HG03060 (cell line): ENCODE results near the gene CLSTN1.
"Not testable (repeated sequence)": the region's sequence is repeated elsewhere in the genome, so short reads cannot be mapped to it uniquely, and the experiment has no call there.

Experiments
- ATAC-seq: cut with Tn5 transposase; IDR thresholded peaks from one replicate; pipeline ENCODE4 v1.9.1; 2021; ENCODE audit warnings: low read depth, moderate number of reproducible peaks; ENCODE audit not compliant: unreplicated experiment

The CLSTN1 gene

DNA sequence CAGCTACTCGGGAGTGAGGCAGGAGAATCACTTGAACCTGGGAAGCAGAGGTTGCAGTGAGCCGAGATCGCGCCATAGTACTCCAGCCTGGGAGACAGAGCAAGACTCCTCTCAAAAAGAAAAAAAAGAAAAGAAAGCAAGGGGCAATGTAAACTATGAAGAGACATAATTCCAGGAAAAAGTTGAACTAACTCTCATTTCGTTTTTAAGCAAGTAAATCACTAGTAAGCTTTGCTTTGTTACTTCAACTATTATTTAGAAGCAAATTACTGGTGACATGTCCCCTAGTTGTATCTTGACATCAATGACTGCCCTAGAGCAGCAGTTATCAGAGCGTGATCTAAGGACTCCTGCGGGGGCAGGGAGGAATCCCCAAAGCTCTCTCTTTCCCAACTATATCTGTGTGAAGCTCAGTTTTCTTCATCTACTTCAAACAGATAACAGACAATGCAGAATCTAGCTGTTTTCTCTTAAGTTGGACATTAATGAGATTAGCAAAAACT lies 18.7 kb downstream of the CLSTN1 start:
- no peak for ATAC-seq

DNA sequence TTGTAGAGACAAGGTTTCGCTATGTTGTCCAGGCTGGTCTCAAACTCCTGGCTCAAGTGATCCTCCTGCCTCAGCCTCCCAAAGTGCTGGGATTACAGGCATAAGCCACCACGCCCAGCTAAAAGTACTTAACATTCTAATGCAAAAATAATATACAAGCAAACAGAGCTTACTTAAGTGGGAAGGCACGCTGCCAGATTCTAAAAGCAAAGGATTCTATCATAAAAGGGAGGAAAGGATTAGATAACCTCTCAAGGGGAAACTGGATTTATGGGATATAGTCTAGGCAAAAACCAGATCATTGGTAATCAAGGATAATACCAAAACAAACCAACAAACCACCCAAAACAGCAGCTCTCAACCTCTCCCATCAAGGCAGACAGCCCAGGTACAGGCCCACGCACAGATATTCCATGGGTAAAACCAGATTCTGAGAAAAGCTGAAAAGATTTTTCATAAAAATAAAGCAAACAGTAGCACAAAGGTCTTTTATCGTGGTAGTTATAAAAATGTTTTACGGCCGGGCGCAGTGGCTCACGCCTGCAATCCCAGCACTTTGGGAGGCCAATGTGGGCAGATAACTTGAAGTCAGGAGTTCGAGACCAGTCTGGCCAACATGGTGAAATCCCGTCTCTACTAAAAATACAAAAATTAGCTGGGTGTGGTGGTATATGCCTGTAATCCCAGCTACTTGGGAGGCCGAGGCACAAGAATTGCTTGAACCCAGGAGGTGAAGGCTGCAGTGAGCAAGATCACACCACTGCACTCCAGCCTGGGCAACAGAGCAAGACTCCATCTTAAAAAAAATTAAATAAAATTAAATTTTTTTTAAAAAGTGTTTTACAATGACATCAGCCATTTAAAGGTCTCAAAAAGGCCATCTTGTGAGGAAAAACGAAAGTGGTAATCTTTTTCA lies 20.5 kb downstream of the CLSTN1 start:
- ATAC-seq = not testable (repeated sequence)

DNA sequence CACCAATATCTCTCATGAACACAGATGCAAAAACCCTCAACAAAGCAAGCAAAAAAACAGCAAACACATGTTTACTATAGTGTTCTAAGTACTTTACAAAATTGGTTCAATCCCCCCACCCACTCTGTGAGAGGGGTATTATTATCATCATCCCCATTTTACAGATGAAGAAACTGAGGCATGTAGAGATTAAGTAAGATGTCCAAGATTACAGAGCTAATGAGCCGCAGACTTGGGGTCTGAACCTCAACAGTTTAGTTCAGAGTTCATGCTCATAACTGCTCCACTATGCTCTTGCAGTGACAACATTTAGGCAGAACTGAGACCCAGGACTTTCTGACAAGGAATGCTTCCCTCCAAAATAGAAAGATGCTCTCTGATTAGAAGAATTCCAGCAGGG lies 21.9 kb downstream of the CLSTN1 start:
- no peak for ATAC-seq

DNA sequence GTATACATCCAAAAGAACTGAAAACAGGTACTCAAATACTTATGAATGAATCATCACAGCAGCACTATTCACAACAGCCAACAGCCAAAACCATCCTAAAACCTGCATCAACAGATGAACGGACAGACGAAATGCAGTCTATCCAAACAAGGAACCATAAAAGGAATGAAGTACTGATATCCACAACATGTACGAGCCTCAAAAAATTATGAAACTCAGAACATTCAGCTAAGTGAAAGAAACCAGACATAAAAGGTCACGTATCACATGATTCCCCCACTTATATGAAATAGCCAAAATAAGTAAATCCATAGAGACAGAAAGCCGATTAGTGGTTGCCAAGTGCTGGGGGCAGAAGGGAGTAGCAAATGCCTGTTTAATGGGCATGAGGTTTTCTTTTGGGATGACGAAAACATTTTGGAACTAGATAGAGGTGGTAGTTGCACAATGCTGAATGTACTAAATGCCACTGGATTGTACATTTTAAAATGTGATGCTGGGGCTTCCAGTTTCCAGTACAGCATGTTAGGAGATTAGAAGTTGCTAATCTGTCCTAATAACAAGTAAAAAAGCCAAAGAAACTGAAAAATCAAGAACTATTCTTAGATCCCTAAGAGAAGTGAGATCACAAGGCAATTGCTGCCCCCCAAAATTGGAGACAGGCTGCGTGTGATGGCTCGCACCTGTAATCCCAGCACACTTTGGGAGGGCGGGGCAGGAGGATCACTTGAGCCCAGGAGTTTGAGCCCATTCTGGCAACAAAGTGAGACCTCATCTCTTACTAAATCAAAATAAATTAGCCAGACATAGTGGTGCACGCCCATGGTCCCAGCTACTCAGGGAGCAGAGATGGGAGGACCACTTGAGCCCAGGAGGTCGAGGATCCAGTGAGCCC lies 25.3 kb downstream of the CLSTN1 start:
- no peak for ATAC-seq

DNA sequence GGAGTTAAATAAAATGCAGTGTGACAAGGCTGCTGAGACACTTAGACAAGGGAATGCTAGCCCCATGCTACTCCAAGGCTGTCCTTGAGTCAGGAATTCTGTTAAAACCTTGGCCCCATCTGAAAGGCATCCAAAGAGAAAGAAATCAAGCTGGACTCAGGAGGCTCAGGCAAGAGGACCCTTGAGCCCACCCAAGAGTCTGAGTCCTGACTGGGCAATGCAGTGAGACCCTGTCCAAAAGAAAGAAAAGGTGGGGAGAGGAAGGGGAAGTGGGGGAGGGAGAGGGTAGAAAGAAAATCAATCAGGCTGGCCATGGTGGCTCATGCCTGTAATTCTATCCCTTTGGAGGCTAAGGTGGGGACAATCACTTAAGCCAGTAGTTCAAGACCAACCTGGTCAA lies 26.7 kb downstream of the CLSTN1 start:
- ATAC-seq = no peak

DNA sequence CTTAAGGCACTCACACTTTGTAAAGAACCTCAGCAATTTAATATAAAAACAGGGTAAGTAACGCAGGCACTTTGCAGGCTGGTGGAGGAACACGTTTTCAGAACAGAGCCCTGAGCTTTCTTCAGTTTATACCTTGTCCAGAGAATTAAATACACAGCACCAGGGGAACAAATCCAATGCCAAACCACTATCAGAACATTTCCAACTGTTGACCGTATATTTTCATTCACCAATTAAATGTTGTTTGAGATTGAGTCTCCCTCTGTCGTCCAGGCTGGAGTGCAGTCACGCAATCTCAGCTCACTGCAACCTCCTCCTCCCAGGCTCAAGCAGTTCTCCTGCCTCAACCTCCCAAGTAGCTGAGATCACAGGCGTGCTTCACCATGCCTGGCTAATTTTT lies 29.7 kb downstream of the CLSTN1 start:
- no peak for ATAC-seq

DNA sequence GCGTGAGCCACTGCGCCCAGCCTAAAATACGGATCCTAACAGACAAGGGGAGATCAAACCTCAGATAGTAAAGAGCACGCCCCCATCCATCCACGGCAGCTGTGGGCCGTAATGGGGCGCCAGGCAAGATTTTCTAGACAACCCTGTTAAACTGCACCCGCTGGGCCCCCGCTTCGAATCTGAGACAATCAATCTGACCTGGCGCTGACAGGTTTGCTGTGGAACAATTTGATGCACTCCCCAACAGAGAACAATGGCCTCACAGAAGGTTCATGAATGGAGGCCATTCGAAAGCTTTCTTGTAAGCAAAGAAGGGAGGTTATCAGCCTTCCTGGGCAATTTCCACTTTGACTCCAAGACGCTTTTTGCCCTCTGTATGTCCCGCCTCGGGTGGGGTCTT lies 30.5 kb downstream of the CLSTN1 start:
- no peak for ATAC-seq

DNA sequence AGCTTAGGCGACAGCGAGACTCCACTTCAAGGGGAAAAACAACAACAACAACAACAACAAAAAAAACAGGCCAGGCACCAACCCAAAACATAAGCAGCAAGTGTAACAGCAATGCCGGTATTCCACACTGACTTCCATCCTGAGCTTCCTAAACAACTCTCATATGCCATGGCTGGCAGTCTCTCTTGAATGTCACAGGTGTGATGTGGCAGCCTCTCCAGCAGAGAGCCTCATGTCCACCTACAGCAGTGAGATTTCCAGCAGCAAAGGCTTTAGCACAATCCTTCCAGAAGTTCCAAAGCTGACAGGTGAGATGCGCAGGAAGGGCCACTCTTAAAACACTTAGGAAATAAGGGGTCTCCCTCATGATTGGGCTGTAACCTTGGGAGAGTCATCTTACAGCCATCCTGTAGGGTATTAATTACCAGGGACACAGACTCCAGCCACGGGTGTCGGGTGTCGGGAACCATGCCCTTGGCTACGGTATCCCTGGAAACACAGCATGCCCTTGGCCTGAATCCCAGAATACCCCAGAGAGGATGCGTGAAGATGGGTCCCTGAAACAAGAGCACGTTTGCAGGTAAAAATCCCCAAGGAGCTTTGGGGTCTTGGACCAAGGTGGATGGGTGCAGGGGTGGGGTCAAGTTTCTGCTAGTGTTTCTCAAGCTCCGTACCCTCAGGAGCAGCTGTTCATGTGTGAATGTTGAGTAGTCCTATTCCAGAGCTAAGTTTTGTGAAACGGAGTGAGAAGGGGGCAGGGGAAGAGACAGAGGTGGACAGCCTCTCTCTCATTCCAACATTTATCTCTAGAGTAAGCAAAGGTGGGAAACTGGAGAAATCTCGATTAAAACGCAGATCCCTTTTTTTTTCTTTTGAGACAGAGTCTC lies 31.4 kb downstream of the CLSTN1 start:
- no peak for ATAC-seq

DNA sequence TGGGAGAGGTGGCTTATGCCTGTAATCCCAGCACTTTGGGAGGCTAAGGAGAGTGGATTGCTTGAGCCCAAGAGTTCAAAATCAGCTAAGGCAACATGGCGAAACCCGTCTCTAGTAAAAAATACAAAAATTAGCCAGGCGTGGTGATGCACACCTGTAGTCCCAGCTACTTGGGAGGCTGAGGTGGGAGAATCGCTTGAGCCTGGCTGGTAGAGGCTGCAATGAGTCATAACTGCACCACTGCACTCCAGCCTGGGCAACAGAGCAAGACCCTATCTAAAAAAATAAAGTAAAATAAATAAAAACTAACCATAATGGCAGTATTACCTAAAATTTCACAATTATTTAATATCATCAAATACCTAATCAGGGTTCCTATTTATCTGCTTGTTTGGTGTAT lies 34.1 kb downstream of the CLSTN1 start:
- not testable (repeated sequence) for ATAC-seq

DNA sequence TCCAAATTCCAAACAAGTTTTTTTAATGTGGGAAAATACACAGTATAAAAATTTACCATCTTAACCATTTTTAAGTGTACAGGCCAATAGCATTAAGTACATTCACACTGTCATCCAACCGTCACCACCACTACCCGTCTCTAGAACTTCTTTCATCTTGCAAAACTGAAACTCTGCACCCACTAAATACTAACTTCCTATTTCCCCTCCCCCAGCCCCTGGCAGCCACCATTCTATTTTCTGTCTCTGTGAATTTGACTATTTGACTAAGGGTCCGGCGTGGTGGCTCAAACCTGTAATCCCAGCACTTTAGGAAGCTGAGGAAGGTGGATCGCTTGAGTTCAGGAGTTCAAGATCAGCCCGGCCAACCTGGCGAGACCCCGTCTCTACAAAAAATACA lies 36.1 kb downstream of the CLSTN1 start:
- peak; percentile 42 for ATAC-seq

DNA sequence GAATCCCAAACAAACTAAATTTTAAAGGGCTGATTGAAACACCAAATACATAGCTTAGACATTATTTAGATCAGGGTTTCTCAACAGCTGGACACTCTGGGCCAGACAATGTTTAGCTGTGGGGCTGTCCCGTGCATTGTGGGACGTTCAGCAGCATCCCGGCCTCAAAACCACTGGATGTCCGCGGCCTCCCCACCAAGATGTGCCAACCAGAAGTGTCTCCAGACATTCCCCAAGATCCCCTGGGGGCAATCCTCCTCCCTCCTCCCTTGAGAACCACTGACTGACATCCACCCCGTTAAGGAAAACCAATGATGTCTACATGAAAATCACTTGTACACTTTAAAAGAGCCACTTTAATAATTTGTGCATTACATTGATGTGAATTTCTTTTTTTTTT lies 38.4 kb downstream of the CLSTN1 start:
- no peak for ATAC-seq

DNA sequence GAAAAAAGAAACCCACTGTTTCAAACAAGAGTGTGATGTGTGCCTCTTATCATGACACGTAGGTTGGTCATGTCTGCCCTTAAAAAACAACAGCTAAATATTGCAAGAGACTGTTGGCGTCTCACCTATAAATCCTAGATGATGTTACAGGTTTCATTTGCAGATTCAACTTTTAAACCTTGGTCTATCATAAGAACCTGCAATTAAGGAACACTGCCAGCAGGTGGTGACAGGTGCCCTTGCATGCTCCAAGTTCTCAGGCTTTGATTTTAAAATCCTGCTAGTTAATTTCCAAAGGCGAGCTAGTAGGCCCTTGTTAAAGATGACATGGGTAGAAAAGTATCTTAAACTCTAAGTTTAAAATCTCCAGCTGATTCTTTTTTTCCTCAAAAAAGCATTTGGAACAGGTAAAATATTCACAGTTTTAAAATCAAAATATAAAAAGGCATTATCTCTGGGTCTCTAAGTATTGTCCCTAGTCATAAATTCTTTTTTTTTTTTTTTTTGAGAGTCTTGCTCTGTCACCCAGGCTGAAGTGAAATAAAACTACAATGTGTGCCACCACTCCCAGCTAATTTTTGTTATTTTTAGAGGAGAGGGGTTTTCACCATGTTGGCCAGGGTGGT lies 39.1 kb downstream of the CLSTN1 start:
- no peak for ATAC-seq

DNA sequence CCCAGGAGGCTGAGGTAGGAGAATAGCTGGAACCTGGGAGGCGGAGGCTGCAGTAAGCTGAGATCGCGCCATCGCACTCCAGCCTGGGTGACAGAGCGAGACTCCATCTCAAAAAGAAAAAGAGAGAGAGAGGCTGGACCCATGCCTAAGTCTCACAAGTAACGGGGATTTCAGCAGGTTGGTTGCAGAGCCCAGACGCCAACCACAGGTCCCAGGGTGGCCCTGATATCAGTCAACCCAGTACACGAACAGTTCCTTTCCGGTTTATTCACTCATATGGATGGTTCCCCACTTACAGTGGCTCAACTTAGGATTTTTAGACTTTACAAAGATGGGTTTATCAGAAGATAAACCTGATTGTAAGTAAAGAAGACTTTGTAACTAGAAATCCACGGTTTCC lies 40.9 kb downstream of the CLSTN1 start:
- ATAC-seq = no peak

DNA sequence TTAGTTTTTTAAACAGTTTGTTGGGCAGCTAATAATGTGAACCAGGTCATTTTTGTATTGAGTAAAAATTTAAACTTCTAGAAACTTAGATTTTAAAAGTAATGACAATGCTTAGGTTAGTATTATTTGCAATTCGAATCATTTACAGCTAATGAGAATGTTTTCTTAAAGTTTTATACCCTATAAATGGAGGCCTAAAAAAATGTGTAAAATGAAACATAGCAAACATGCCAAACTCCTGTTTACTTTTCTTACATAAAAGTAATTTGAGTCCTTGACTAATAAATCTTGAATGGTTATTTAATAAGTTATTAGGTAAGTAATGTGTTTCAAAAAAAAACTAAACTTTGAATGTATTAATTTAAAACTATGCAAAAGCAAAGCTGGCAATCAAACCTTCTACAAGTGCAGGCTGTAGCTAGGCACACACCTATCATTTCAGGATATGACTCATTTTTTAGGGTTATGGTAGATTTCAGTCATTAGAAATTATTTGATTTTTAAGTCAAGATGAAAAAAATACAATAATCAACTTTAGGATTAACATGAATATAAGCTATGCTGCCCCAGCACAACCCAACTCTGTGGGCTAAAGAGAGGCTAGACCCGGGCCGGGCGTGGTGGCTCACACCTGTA lies 41.5 kb downstream of the CLSTN1 start:
- no peak for ATAC-seq

DNA sequence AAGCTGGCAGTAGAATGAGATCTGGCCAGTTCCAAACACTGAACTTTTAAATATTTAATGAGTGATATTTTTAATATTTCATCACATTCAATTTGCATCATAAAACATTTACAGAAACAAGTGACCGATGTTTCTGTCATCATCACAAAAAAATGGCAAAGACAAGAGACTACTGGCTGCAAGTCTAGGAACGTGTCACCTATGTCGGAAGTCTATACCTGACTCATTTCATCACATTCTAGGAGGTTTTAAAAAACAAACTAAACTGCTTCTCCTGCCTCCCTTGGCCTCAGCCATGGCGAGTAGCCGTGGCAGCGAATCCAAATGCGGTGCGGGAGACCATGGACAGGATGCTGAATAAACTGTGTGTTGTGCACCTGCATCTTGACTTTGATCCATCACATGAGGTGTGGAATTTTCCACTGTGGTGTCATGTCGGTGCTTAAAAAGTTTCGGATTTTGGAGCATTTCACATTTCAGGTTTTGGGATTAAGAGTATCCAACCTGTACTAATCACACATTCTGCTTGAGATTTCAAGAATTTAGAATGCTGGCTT lies 43.1 kb downstream of the CLSTN1 start:
- ATAC-seq = no peak

DNA sequence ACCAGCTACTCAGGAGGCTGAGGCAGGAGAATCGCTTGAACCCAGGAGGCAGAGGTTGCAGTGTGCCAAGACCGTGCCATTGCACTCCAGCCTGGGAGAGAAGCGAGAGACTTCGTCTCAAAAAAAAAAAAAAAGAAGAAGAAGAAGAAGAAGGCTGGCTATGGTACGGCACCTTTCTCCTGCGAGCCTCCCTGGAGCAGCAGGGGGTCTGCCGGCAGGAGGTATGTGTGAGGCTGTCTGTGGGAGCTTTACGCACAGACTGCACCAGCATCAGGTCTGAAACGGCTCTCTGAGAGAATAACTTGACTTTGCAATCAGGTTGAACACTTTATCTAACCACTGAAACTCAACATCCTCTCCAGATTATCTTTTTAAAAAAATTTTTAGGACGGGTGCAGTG lies 44.9 kb downstream of the CLSTN1 start:
- ATAC-seq = no peak

DNA sequence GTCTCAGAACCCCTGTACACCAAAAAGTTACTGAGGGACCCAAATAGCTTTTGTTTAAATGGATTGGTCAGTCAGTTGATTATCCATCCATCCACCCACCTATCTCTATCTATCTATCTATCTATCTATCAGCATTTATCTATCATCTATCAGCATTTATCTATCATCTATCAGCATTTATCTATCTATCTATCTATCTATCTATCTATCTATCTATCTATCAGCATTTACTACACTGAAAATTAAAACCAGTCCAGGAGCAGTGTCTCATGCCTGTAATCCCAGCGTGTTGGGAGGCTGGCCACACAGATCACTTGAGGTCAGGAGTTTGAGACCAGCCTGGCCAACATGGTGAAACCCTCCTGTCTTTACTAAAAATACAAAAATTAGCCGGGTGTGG lies 47.1 kb downstream of the CLSTN1 start:
- ATAC-seq = no peak

DNA sequence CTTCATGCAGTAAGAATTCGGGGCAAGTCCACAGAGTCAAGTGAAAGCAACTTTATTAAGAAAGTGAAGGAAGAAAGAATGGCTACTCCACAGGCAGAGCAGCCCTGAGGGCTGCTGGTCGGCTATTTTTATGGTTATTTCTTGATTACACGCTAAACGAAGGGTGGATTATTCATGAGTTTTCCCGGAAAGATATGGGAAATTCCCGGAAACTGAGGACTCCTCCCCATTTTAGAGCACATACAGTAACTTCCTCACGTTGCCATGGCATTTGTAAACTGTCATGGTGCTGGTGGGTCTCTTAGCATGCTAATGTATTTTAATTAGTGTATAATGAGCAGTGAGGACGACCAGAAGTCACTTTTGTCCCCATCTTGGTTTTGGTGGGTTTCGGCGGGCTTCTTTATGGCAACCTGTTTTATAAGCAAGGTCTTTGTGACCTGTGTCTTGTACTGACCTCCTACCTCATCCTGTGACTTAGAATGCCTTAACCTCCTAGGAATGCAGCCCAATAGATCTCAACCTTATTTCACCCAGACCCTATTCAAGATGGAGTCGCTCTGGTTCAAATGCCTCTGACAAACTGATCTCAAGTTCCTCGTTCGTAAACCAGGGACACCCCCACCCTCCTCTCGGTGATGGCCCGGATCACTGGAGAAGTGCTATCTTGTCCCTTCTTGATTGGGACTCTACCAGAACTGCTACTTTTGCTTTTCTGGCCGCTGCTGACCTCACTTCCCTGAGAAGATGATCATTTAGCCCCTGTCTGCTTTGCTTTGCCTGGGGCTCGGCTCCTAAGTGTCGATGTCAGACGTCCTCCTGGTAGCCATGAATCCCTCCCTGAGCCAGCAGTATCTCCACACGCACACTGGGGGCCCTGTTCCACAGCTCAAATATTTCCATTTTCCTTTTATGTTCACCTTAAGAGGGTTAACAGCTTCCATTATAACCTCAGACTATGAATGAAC lies 48.8 kb downstream of the CLSTN1 start:
- no peak for ATAC-seq
